ENCODE measurements around the gene SEMA6A. TPM values are rescaled to one million over a fixed set of nuclear protein-coding genes. Genes with fewer than 3 reads are reported as not detected.

SEMA6A gene
- total RNA-seq, 2 experiments from 2014 or later = not detected

- Histone ChIP-seq H2AFZ (ENCODE audit: low read length) (no peak overlapping the region), H4K20me1 (ENCODE audit: insufficient read depth, low read length) (no peaks in the 10 kb centered on the region), H3K36me3 (ENCODE audit: insufficient read depth, low read length) (no peaks in the 10 kb centered on the region), H3K4me1 (ENCODE audit: insufficient read depth, low read length, poor library complexity, severe bottlenecking) (no peaks in the 10 kb centered on the region), H3K9me2 (ENCODE audit: insufficient read depth, low read length) (no peaks in the 10 kb centered on the region), H3K27ac (ENCODE audit: low read depth, low read length, poor library complexity, severe bottlenecking) (no peak overlapping the region), H3K4me3 (ENCODE audit: low read depth, low read length, poor library complexity, severe bottlenecking) (no peak overlapping the region), H3K79me2 (ENCODE audit: insufficient read depth, low read depth, low read length) (no peaks in the 10 kb centered on the region), H3K9me3 (ENCODE audit: low read length) (no peaks in the 10 kb centered on the region), H3K4me2 (ENCODE audit: low read length) (no peak overlapping the region)
- intact Hi-C loops (cut with micrococcal nuclease; ENCODE audit: unreplicated experiment) = no loop called here
- DNase-seq (ENCODE audit: low spot score) = no peak
- ChIA-PET POLR2A (no interaction called here), CTCF (ENCODE audit: unreplicated experiment) (no interaction called here)
- TF ChIP-seq CTCF (conservative IDR thresholded peaks at IDR 0.05; ENCODE audit: low read length) (no peak), EZH2phosphoT487 (IDR thresholded peaks at IDR 0.05; ENCODE audit: borderline replicate concordance, low read depth, low read length) (no peak)
- BruUV-seq (replicated peaks) = no TSS peak
Measured at GRCh38 chr5:116488356-116489041, 86.1 kb downstream of the SEMA6A start.

DNA sequence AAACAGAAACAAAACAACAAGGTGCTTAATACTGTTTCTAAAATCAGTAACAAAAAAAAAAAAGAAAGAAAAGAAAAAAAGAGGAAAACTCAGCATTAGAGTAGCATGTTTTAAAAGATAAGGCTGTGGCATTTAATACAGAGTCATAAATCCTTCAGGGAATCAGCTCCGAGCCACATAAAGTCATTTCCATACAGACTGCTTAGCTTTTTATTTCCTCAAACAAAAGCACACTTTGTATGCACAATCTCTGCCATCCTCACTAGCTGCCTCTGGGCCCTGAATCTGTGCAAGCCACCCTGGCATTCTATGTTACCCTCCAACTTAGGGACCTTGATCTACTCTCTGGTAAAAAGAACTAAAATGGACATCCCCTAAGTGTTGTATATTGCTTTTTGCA is 87.6 kb downstream of the SEMA6A start:
- CTCF ChIA-PET (ENCODE audit: unreplicated experiment) = no interaction called here
- Histone ChIP-seq H3K79me2 (ENCODE audit: insufficient read depth, low read depth, low read length) (no peaks in the 10 kb centered on the region), H3K4me3 (ENCODE audit: low read depth, low read length, poor library complexity, severe bottlenecking) (no peak overlapping the region), H3K9me2 (ENCODE audit: insufficient read depth, low read length) (no peaks in the 10 kb centered on the region), H3K4me1 (ENCODE audit: insufficient read depth, low read length, poor library complexity, severe bottlenecking) (no peaks in the 10 kb centered on the region), H3K4me2 (ENCODE audit: low read length) (no peak overlapping the region), H3K9me3 (ENCODE audit: low read length) (no peaks in the 10 kb centered on the region), H2AFZ (ENCODE audit: low read length) (no peak overlapping the region), H3K27ac (ENCODE audit: low read depth, low read length, poor library complexity, severe bottlenecking) (no peak overlapping the region), H3K36me3 (ENCODE audit: insufficient read depth, low read length) (no peaks in the 10 kb centered on the region), H4K20me1 (ENCODE audit: insufficient read depth, low read length) (no peaks in the 10 kb centered on the region)
- no peak for DNase-seq (ENCODE audit: low spot score)
- TF ChIP-seq EZH2phosphoT487 (IDR thresholded peaks at IDR 0.05; ENCODE audit: borderline replicate concordance, low read depth, low read length) = no peak
- no peak for TF ChIP-seq CTCF (conservative IDR thresholded peaks at IDR 0.05; ENCODE audit: low read length)
- BruUV-seq (replicated peaks) = no TSS peak
- intact Hi-C loops (cut with micrococcal nuclease; ENCODE audit: unreplicated experiment) = no loop called here
- POLR2A ChIA-PET = no interaction called here

- DNase-seq (ENCODE audit: low spot score) = no peak
- POLR2A ChIA-PET = no interaction called here
- no peak for TF ChIP-seq CTCF (conservative IDR thresholded peaks at IDR 0.05; ENCODE audit: low read length)
- no peak for TF ChIP-seq EZH2phosphoT487 (IDR thresholded peaks at IDR 0.05; ENCODE audit: borderline replicate concordance, low read depth, low read length)
- Histone ChIP-seq H3K4me1 (ENCODE audit: insufficient read depth, low read length, poor library complexity, severe bottlenecking) (no peaks in the 10 kb centered on the region), H4K20me1 (ENCODE audit: insufficient read depth, low read length) (no peaks in the 10 kb centered on the region), H3K79me2 (ENCODE audit: insufficient read depth, low read depth, low read length) (no peaks in the 10 kb centered on the region), H3K9me3 (ENCODE audit: low read length) (no peaks in the 10 kb centered on the region), H3K36me3 (ENCODE audit: insufficient read depth, low read length) (no peaks in the 10 kb centered on the region), H3K4me2 (ENCODE audit: low read length) (no peak overlapping the region), H3K27ac (ENCODE audit: low read depth, low read length, poor library complexity, severe bottlenecking) (no peak overlapping the region), H3K9me2 (ENCODE audit: insufficient read depth, low read length) (no peaks in the 10 kb centered on the region), H2AFZ (ENCODE audit: low read length) (no peak overlapping the region), H3K4me3 (ENCODE audit: low read depth, low read length, poor library complexity, severe bottlenecking) (no peak overlapping the region)
- BruUV-seq (replicated peaks) = no TSS peak
- intact Hi-C loops (cut with micrococcal nuclease; ENCODE audit: unreplicated experiment) = no loop called here
- CTCF ChIA-PET (ENCODE audit: unreplicated experiment) = no interaction called here
Measured at GRCh38 chr5:116486588-116486987, 88.0 kb downstream of the SEMA6A start.
